Measurements from ENCODE around the gene BMF.
A peak's percentile ranks its signal among the peaks of the same experiment; 100 is the strongest.
"Not testable (repeated sequence)": the region's sequence is repeated elsewhere in the genome, so short reads cannot be mapped to it uniquely, and the experiment has no call there.

Gene BMF

DNA sequence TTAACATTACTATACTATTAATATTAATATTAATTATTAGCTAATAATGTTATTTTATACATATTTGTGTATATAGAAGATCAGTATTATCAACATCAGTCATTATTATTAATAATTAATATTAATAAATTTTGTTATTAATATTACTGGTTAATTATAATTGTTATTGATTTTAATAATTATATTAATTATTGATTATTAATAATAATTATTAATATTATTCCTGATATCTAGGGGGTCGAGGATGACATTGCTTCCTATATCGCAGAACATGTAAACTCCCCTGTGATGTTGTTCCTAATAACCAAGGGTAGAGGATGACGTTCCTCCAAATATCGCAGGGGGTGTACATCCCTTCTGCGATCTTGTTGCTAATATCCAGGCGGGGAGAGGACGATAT, 17.3 kb upstream of the BMF start:
- DNase-seq = no peak

DNA sequence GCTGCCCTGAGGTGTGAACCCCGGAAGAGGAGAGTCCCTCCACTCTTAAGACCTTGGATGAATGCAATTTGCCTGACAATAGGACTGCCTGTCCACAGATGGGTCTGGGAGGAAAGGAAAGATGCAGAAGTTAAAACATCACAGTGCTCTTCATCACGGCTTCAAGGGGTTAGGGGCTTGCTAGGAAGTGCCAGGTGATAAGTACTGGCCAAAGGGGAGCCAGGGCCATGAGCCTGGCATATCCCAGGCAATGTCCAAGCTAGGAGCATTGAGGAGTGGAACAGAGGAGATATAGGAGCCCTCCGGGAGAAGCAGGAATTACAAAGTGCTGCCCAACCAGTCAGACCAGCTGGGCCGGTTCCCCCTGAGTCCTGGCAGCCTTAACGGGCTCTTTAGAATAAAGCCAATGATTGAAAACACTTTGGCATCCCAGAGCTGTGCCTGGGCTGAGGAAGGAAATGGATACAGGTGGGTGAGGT, 16.2 kb upstream of the BMF start:
- not testable (repeated sequence) for DNase-seq

DNA sequence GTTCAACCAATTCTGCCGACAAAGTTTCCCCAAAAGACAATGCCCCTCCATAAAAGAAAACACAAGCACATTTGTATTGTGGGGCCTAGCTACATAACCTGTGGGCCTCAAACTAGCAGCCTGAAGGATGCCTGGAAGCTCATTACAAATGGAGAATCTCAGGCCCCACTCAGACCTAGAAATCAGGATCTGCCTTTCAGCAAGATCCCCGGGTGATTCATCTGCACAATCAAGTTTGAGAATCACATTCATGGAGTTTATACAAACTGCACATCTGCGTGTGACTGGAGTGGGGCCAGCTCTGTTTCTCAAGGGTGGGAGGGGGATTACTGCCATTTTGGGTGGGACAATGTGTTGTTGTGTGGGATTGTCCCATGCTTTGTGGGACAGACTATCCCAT, 15.7 kb upstream of the BMF start:
- not testable (repeated sequence) for DNase-seq

DNA sequence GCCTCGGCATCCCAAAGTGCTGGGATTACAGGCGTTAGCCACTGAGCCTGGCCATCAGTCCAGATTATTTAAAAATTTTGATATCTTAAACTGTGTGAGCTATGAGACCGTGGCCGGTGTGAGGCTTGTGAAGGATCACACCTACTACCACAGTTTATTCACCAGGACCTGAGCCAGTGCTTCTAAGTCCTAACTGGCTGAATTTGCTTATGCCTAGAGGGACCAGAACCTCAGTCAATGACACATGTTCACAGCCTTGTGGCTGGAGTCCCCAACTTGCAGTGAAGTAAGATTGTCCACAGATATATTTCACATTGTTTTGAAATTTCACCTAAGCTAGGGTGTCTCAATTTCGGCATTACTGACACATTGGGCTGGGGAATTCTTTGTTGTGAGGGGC, 15.2 kb upstream of the BMF start:
- DNase-seq = not testable (repeated sequence)

DNA sequence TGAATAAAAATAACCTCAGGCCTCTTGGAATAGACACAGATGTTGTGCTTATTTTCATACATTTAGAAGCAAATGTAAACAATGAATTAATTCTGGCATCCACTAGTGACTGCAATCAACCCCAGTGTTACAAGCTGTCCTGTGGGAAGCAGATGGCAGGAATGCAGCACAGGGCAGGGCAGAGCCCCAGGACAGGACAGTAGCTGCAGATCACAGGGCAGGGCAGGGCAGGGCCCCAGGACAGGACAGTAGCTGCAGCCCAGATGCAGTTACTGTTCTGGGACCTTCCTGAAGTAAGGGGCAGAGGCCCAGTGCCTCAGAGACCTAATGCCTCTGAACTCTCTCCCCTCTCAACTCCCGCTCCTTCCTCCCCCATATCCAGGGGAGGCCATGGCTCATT, 14.3 kb upstream of the BMF start:
- not testable (repeated sequence) for DNase-seq

DNA sequence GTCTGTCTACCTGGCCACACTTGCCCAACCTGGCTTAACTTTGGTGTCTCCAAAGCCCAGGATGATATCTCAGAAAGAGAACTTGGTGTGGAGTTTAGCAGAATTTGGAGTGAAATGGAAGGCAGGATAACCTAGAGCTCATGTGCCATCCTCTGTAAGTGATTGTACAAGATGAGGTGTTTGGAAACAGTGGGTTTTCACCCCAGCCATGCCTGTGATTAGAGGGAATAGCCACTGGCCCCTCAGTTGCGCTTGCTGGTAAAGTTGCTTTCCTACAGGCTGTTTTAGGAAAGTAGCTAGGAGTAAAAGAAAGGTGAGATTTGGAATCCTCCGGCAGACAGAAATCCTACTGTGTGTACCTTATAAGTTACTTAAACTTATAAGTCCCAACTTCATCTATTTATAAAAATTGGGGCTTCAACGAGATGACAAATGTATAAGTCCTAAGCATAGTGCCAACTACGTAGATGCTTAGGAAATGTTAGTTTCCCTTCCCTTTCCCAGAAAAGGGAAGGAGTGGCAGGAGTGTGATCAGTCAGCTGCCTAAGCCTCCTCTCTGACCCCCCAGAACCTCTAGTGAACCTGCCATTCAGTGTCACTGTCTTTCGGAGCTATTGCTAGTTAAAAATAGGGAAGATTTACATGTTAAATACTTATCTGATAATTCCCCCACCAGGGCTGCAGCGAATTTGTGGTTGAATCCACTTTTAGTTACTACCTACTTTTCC, 13.4 kb upstream of the BMF start:
- DNase-seq = no peak

DNA sequence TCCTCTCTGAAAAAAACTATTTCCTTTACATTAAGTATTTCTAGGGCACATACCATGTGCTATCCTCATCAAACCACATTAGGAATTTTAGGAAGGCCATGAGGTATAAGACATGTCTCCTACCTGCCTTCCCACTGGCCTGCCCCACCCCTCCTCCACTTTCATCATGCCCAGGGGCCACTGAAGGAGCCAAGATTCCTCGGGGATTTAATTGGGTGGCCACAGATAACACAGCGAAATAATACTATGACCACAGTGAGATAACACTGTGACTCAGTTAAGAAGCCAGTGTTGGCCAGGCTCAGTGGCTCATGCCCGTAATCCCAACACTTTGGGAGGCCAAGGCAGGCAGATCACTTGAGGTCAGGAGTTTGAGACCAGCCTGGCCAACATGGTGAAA, 9.8 kb upstream of the BMF start:
- DNase-seq = no peak

DNA sequence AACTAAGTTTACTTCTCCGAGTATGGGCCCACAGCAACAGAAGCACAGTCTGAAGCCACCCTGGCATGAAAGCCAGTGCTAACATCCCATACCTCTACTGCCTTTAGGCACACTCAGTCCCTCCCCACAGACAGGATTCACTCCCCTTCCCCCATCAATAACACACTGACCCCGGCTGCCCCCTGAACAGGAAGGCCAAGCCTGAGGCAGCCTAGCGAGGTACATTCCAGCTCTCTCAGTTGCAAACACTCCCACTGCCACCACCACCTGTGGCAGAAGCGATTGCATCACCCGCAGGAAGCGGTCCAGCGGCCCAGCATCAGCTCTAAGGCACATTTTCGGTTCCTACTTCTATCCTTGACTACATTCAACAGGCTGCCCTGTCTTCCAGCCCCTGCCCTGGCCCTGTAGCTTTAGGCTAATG, 7.0 kb upstream of the BMF start:
- no peak for DNase-seq

DNA sequence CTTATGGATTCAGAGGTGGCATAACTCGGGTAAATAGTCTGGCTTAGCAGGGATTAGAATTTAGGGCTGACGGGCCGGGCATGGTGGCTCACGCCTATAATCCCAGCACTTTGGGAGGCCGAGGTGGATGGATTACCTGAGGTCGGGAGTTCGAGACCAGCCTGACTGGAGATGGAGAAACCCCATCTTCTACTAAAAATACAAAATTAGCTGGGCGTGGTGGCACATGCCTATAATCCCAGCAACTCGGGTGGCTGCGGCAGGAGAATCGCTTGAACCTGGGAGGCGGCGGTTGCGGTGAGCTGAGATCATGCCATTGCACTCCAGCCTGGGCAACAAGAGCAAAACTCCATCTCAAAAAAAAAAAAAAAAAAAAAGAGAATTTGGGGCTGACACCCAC, 6.4 kb upstream of the BMF start:
- DNase-seq = not testable (repeated sequence)

DNA sequence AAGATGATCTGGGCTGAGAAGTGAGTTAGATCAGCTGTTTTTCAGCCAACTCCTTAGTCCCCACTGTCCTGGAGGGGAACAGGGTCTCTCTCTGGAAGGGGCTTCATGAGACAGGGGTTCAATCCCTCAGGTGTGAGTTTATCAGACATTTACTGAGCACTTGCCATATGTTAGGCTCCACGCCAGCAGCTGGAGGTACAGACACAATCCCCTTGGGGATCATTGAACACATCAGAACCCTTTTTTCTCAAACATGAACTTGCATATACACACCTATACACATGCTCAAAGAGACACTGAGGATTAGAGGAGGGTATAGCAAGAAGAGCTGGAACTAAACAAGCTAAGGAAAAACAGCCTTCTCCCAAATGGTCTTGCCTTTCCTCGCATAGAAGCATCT, 5.5 kb upstream of the BMF start:
- no peak for DNase-seq

DNA sequence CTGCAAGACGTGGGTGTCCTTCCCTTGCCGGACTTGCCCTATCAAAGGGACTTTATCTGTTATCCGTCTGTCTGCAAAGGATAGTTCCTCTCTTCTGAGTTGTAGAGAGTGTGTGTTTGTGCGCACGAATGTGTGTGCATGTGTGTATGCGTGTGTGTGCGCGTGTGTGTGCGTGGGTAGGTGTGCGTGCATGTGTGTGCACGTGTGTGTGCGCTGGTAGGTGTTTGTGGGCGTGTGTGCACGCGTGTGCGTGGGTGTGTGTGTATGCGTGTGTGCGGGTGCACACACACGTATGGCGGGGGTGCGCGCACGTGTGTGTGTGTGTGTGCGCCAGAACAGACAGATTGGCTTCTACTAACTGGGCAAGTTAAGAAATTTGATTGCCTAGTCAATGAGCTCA, 4.1 kb upstream of the BMF start:
- no peak for DNase-seq

DNA sequence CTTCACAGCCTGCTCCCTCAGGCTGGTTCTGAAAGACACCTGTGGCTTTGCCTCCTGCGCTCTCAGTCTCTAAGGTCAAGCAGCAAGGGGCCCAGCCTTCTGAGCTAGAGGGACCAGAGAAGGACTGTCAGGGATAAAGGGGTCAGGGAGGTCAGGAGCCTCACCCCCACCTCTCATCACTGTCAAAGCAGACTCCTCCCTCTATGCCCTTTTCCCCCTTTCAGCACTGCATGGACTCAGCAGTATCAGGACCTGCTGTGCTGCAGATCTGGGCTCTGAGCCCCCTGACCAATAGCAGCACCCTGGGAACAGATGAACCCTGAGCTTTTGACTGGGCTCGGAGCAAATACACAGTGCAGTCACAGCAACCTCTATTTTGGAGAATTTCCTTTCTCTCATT, 3.2 kb upstream of the BMF start:
- DNase-seq = no peak

DNA sequence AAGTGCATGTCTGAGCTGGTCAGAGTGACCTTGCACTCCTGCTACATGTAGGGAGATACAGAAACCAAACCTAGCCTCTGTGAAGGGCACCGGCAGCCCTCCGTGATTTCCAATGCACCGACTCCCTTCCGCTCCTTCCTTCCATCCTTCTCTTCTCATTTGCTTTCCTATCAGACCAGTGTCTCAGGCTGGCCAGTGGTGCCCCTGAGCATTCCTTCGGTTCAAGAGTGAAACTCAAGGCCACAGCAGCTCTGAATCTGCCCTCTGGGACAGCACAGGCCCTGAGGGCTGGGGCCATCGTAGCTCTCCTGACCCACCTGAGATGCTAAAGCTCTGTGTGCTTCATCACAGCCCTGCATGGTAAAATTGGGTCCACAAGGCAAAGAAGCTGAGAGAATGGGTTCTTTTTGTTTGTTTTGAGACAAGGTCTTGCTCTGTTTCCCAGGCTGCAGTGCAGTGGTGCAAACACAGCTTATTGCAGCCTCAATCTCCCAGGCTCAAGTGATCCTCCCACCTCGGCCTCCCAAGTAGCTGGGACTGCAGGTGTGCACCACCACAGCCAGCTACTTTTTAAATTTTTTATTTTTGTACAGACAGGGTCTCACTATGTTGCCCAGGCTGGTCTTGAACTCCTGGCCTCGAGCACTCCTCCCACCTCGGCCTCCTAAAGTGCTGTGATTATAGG, 2.3 kb upstream of the BMF start:
- DNase-seq = no peak

DNA sequence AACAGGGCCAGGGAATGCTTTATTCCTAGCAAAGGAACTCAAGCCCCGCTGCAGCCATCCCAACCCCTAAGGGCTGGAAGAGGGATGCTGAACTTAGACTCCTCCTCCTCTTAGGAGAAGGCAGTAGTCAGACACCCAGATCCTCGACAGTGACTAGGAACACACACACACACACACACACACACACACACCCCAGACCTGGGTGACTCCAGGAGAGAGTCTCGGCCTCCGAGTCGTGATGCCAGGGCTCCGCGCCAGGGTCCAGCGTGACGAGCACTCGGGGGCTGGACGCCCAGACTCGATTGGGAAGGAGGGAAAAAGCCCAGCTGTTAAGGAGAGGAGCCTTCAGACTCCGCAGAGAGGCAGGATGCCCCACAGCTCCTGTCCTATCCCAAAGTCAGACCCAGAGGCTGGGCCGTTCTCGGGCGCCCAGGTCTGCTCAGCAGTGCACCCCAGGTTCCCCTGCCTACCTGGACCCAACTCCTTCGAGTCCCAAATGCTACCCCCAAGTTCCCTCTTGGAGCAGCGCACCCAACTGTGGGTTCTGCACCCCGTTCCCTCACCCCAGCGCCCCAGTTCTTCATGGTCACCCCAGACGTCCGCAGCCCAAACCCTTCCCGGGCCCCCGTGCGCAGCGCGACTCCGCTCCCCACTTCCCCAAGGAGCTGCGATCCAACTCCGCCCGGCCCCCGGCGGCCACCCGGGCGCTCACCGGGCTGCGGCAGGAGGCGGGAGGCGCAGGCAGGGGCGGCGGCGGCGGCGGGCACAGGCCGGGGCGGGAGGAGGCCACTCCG, 421 bp downstream of the BMF start:
- no peak for DNase-seq

DNA sequence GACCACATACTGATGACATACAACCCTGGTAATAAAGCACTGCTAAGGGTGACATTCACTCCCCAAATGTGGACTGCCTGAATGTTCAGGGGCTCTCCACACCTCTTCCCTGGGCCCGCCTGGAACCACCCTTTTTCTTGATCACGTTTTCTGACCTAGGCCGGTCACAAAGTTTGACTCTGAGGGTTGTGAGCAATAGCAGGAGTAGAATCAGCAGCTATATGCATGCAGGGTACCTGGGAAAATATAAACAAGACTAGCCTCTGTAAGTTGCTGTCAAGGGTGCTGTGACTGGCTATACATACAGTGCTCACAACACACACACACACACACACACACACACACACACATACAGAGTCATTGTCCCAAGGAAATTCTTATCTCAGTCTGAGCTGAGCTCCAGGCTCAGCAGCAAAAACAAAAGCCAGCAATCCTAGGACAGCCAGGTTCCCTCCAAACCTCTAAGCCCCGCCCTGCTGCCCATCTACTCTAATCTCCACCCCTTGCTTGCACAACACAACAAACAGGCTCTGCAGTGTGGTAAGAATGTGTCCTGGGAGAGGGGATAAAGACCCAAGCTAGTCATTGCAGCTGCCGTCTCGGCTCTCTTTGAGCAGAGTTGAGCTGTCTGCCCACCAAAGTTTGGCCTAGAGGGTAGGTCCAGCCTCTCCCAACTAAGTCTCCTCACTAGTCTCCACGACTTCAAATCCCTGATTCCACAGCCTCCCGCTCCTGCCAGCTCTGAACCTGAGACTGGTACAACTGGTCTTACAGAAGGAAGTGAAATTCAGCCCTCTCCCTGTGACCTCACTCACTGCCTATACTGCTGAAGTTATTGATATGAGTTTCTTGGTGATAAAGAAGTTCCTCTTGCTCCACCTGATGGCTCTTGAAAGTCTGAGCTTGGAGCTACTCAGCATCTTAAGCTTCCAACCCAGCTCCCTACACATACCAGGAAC, 2.2 kb downstream of the BMF start:
- no peak for DNase-seq

DNA sequence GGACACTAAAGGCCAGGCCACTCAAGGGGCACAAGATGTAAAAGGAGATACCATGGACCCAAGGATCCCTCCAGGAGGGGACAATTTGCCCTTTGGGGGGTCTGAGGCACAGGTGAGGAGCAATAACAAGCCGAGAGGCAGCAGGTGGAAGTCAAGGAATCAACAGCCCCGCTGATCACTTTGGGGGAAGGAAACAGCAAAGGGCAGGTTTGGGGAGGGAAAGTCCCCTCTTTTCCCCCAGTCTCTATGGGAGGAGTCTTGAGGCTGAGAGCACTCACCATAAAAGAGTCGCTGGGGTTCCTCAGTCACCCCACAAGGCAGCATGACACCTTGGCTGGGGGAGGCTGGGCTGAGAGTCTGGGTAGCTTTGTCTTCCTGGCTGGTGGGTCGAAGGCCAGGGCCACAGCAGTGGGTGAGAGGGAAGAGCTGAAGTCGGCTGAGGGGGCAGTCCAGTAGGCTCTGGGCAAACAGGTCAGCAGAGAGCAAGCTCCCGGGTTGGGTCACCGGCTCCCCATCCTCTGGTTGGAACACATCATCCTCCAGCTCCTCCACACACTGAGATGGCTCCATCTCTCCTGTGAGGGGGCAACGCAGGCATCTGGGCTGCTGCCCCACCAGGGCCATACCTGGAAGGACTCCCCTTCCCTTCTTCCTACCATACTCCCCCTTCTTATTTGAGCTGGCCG, 3.0 kb downstream of the BMF start:
- DNase-seq = no peak

DNA sequence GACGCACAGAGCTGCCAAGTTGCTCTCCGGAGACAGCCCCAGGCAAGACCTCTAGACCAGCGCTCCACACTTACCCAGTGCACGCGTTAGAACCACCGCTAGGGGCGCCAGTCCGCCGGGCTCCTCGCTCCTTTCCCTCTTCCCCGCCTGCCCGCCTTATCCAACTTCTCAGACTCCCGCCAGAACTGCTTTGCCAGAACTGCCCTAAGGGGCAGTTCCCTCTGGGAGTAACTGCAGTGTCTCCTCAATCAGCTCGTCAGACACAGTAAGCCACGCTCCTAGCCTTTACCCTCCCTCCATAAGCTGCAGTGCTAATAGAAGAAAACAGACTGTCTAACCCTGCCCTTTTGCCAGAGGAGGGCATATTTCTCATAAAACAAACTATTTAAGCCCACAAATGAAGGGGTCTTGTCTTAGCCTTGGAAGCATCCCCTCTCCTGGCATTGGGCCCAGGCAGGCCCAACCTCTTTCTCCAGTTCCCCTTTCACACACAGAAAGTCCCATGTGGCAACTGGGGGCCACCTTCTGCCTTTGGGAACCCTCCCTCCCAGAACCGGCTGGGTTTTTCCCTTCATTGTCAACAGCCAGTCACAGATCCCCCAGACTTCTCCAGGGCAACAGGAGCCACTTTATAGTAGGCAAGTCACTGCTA, 3.7 kb downstream of the BMF start:
- peak; percentile 65 for DNase-seq

DNA sequence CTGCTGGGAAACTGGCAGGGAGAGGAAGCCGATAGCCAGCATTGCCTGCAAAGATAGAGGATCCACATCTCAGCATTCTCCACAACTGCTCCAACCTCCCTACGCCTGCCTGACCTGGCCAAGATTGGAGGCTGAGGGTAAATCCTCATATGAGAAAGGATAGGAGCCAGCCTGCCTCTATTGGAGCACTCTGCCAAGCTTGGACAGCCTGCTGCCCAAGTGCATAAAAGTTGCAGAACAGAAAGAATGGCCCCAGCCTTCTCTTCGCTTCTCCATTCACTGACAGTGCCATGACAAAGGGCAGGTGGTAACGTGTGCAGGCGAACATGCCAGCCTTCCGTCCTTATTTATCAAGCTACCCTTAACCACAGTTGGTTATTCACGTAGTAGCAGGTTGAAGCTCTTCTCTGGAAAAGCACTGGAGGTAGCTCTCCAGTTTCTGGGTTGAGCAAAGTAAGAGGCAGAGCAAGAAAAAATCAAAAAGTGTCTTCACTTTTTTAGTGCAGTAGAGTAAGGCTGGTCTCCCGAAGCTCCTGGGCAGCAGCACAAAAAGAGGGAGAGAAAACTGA, 4.3 kb downstream of the BMF start:
- no peak for DNase-seq

DNA sequence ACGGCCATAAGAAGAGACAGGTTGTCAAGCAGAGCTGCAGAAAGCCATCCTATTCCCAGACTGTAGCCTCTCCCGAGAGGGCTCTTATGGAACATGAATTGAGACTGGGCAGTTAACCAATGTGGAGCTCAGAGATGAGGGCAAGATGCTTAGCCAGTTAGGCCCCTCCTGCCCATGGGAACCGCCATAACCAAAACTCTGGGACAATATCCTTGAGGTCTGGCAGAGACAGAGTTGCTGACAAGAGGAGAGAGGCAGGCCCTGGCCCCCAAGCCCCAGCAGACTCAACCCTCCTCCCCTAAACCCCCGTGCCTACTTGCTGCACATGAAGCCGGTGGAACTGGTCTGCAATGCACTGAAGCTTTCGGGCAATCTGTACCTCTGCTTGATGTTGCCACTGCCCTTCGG, 4.8 kb downstream of the BMF start:
- DNase-seq = no peak

DNA sequence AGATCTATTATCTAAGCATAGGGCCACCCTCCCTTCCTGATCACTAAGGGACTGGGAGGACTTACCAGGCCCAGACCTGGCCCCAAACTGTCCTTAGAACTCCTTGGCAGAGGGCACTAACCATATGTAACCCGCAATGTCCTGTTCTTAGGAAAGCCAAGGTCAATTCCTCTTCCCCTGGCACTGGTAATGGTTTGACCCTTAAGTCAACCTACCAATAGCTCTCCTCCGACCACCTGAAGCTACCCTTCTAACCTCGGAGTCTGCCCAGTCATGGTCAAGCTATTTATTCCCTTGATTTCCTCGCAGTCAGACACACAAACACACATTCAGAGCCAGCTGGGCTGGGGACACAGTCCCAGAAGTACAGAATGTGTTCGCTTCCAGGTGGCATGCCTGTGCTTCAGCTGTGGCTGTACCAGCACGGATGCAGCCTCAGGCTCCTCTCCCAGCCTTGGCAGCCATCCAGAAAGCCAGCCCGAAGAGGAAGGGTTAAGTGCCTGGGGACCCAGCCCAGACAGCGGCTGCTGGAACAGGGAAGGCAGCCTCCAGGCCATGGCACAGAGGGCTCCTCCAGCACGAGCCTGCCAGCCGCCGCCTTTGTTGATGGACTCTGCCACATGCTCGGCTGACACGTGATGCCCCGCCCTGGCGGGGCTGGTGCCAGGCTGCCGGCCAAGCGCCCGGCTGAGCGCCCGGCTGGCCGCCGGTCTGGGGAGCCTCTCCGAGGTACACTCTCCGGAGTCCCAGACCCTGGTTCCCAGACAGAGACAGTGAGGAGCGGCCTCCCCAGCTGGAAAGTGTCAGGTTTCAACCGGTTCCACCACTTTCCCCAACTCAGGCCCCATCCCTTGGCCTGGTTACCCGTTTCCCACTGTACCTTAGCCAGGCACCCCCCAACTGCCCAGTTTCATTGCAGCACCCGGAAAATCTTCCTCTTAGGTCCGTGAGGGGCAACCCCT, 5.5 kb downstream of the BMF start:
- DNase-seq = peak; percentile 66

Measured in NCI-H2029 treated with DMSO at 0.1 percent for 48 hours (cell line).